DMS53 (cell line): ENCODE data around the gene ZNF358.

ENCODE experiments used
- DNase-seq: peaks from one replicate; lab custom pipeline; 2025; lab: John Stamatoyannopoulos, UW

ZNF358 gene

DNA sequence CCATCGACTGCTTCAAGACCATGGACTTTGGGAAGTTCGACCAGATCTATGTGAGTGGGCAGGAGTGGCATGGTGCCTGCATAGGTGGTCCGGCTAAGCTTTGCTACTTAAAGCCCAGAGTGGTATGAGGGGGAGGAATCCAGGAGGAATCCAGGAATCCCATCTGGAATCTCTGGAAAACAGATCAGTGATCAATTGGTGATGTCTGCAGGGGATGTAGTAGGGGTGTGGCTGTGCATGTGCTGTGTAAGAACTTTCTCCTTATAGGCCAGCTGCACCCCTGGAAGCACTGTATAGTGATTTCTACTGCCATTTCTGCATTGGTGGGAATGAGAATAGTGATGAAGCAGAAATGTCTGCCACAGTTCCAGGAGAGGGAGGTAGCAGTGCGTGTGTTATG, 43.2 kb downstream of the ZNF358 start:
- DNase-seq = no peak

DNA sequence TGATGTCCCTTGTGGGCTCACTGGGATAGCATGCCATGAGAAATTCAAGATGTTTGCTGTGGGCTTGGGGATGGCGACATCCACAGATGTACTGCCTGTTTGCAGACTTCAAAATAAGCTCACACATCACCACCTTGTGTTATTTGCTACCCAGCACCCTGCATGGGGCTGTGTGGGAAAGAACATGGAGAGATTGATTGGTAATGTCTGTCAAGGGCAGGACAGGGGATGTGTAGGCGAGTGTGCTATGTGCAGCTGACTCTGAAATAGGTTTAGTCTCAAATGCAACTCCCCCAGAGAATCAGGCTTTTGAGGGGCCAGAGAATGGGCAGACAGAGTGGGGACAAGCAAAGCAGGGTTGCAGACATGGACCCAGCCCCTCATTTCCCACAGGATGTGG, 44.4 kb downstream of the ZNF358 start:
- no peak for DNase-seq

DNA sequence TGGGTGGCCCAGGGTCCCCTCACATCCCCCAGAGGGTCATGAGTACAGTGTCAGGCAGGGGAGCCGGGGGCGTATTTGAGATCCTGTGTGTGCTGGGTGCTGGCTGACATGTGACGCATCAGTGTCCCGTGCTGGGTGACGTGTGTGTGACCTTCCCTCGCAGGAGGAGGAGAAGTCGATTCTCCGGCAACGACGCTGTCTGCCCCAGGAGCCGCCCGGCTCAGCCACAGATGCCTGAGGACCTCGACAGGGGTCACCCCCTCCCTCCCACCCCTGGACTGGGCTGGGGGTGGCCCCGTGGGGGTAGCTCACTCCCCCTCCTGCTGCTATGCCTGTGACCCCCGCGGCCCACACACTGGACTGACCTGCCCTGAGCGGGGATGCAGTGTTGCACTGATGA, 45.4 kb downstream of the ZNF358 start:
- no peak for DNase-seq

DNA sequence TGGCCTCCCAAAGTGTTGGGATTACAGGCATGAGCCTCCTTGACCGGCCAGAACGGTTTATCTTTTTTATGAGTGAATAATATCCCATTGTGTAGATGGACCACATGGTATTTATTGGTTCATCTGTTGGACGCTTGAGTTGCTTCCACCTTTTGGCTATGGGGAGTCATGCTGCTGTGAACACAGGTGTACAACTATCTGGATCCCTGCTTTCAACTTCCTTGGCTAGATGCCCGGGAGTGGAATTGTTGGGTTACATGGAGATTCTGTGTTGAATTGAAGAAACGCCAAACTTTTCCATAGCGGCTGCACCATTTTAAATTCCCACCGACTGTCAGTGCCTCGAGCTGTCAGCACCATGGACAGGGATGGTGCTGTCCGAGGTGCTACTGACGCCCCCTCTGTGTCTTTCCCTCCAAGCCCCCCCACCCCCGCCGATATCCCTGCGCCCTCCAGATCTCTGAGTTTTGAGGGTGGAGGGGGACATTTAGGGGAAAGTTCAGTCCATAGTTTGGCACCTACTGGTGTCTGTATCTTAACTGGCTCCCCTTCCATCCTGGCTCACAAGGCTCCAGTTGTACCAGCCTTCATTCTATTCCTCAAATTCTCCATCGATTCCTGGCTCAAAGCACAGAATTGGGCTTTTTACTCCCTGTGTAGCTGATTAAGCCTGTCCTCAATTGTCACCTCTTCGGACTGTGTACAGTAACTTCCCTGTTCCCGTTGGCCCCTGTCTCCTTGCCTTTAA, 46.9 kb downstream of the ZNF358 start:
- no peak for DNase-seq

DNA sequence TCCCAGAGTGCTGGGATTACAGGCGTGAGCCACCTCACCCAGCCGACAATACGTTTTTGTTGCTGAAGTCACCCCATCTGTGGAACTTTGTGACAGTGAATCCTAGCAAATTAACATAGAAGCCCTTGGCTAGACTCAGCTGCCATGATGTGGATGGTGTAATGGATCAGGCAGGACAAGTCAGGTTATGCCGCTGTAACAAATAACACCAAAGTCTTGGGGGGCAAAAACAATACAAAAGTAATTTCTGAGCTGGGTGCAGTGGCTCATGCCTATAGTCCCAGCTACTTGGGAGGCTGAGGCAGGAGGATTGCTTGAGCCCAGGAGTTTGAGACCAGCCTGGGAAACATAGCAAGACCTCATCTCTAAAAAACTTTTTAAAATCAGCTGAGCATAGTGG, 49.0 kb downstream of the ZNF358 start:
- DNase-seq = no peak

DNA sequence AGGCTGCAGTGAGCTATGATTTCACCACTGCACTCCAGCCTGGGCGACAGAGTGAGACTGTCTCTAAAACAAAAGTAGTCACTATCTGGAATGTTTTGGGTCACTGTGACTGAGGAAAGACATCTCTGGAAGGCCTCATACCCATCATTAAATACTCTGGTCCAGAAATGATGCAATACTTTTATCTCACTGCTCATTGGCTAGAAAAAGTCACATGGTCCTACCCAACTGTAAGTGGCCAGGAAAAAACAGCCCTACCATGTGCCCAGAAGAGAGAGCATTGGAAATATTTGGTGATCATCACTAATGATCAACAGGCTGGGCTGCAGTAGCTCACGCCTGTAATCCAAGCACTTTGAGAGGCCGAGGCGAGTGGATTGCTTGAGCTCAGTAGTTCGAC, 49.4 kb downstream of the ZNF358 start:
- no peak for DNase-seq
